Keratinocyte (primary cell): ENCODE results near the gene MAFF. TPM values are rescaled to one million over a fixed set of nuclear protein-coding genes. Genes with fewer than 3 reads are reported as not detected.

ENCODE experiments used
- DNase-seq: peaks from one replicate; pipeline ENCODE4 v3.0.0-alpha.2; 2011; ENCODE audit warnings: low read depth, missing footprints, low spot score
- FAIRE-seq: peaks from 2 replicates; lab custom pipeline; 2011; peaks lifted over from hg19 to GRCh38; lab: Jason Lieb, UNC
- H2AFZ ChIP-seq: 2 replicates; pipeline ENCODE4 v1.6.0; 2012; ENCODE audit warnings: low read length, control low read depth, inconsistent platforms; ENCODE audit not compliant: control insufficient read depth
- H3K27ac ChIP-seq: 2 replicates; pipeline ENCODE4 v1.5.1; 2011; ENCODE audit warnings: low read length; ENCODE audit not compliant: control insufficient read depth, insufficient read depth
- H3K27me3 ChIP-seq: 3 replicates; pipeline ENCODE4 v1.6.0; 2011; ENCODE audit warnings: low read length; ENCODE audit not compliant: control insufficient read depth, insufficient read depth; ENCODE audit errors: extremely low read depth
- H3K36me3 ChIP-seq, 2 experiments: 2 replicates in 1 of 2; 3 replicates in 1 of 2; pipeline ENCODE4 v1.5.1; 2011; ENCODE audit warnings: low read length in 2 of 2, mild to moderate bottlenecking in 1 of 2; ENCODE audit not compliant: control insufficient read depth in 2 of 2, insufficient read depth in 2 of 2; ENCODE audit errors: extremely low read depth in 1 of 2
- H3K4me1 ChIP-seq: 3 replicates; pipeline ENCODE4 v1.5.1; 2011; ENCODE audit warnings: low read length; ENCODE audit not compliant: control insufficient read depth, insufficient read depth; ENCODE audit errors: extremely low read depth
- H3K4me2 ChIP-seq: 3 replicates; pipeline ENCODE4 v1.6.0; 2011; ENCODE audit warnings: low read depth, low read length; ENCODE audit not compliant: control insufficient read depth, insufficient read depth; ENCODE audit errors: extremely low read depth
- H3K4me3 ChIP-seq, 3 experiments: fragments of 200-600 bp in 1 of 3; sonication (generic) in 1 of 3; 2 replicates in 2 of 3; 3 replicates in 1 of 3; pipeline ENCODE4 v1.5.1; 2011 to 2016; ENCODE audit warnings: low read length in 3 of 3, mild to moderate bottlenecking in 3 of 3, control low read depth in 2 of 3, inconsistent platforms in 1 of 3, low read depth in 1 of 3, mixed read lengths in 1 of 3, mixed run types in 1 of 3, moderate library complexity in 1 of 3; ENCODE audit not compliant: control insufficient read depth in 2 of 3, insufficient read depth in 2 of 3; ENCODE audit errors: extremely low read depth in 1 of 3
- H3K79me2 ChIP-seq: 2 replicates; pipeline ENCODE4 v1.6.0; 2012; ENCODE audit warnings: low read length; ENCODE audit not compliant: control insufficient read depth, insufficient read depth
- H3K9ac ChIP-seq: 3 replicates; pipeline ENCODE4 v1.6.0; 2011; ENCODE audit warnings: low read length; ENCODE audit not compliant: control insufficient read depth, insufficient read depth; ENCODE audit errors: extremely low read depth
- H3K9me1 ChIP-seq: 3 replicates; pipeline ENCODE4 v1.6.0; 2011; ENCODE audit warnings: low read length; ENCODE audit not compliant: control insufficient read depth, insufficient read depth; ENCODE audit errors: extremely low read depth
- H3K9me3 ChIP-seq: 2 replicates; pipeline ENCODE4 v1.5.1; 2012; ENCODE audit warnings: low read depth, low read length; ENCODE audit not compliant: control insufficient read depth
- H4K20me1 ChIP-seq: 3 replicates; pipeline ENCODE4 v1.6.0; 2011; ENCODE audit warnings: low read length; ENCODE audit not compliant: control insufficient read depth, insufficient read depth; ENCODE audit errors: extremely low read depth
- CTCF ChIP-seq, 3 experiments: IDR thresholded peaks in 1 of 3; conservative IDR thresholded peaks in 1 of 3; optimal IDR thresholded peaks in 1 of 3; 2 replicates in 2 of 3; 3 replicates in 1 of 3; pipeline versions ENCODE3 to v1.5.1; 2011; ENCODE audit warnings: low read length in 3 of 3, mild to moderate bottlenecking in 3 of 3, moderate library complexity in 2 of 3, control low read depth in 1 of 3, inconsistent platforms in 1 of 3; ENCODE audit not compliant: insufficient read depth in 2 of 3; ENCODE audit errors: extremely low read depth in 1 of 3
- EZH2 ChIP-seq: IDR thresholded peaks from one replicate; pipeline ENCODE4 v1.6.1; 2012; ENCODE audit warnings: inconsistent platforms, mild to moderate bottlenecking, low read length, moderate library complexity
- dilution Hi-C: fragments of 300-500 bp; cut with MboI; formaldehyde crosslinking; loops from one replicate; pipeline ENCODE4 v1.7.0; 2020; ENCODE audit warnings: low sequenced_read_pairs; ENCODE audit not compliant: extremely low pct_ligation_motif_present
- polyA plus RNA-seq, 5 experiments: library from polyadenylated mRNA; depleted of rRNA in 3 of 5; stranded (reverse) in 3 of 5; stranded (forward) in 1 of 5; unstranded in 1 of 5; fragments of >200 nt; gene quantifications; 1 replicate in 1 of 5; 2 replicates in 3 of 5; 3 replicates in 1 of 5; pipeline versions ENCODE4 v1.2.1 to v1.2.3, GENCODE V29; 2011 to 2012; ENCODE audit warnings: missing spikeins in 2 of 5, low read depth in 1 of 5, low replicate concordance in 1 of 5

Gene MAFF
- polyA plus RNA-seq, 1 donor (not counting 4 experiments of a cell fraction or from before 2014, with no cell fraction given) = 10.5 TPM

DNA sequence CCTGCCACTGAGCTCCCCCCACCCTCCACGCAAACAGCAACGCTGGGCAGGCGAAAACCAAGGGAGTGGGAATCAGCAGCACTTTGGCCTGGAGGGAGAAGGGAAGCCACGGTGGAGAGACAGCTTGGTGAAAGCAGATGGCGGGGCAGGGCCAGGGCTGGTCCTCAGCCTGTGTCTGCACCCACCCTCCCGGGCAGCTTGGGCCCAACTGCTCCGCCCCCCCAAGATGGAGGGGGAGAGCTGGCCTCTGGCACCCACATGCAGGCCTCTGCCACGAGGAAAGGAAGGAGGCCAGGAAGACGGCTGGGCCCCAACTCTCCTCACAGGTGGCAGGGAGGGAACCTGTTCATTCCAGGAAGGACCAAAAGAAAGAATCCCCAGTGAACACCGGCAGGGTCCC lies 17.8 kb downstream of the MAFF start:
- Histone ChIP-seq H3K9me3 (no peaks in the 10 kb centered on the region), H3K36me3 (peaks cover 11 to 21% of the 10 kb centered on the region in 2 experiments), H3K4me2 (peak overlapping the region; percentile 27), H3K9ac (peak overlapping the region; percentile 87), H3K4me3 (no peak overlapping the region), H3K4me1 (peaks cover 52% of the 10 kb centered on the region), H3K9me1 (peaks cover 4% of the 10 kb centered on the region), H3K79me2 (no peaks in the 10 kb centered on the region), H3K27me3 (no peaks in the 10 kb centered on the region), H2AFZ (no peak overlapping the region), H3K27ac (peak overlapping the region; percentile 99), H4K20me1 (no peaks in the 10 kb centered on the region)
- no peak for FAIRE-seq
- TF ChIP-seq EZH2 (no peak), CTCF (optimal IDR thresholded peaks at IDR 0.05 in 1 of 3, IDR thresholded peaks at IDR 0.05 in 1 of 3, conservative IDR thresholded peaks at IDR 0.05 in 1 of 3; ENCODE audit: extremely low read depth in 1 of 3, insufficient read depth in 2 of 3, low read length in 3 of 3) (no peak)
- dilution Hi-C loops = no loop called here
- DNase-seq = no peak

DNA sequence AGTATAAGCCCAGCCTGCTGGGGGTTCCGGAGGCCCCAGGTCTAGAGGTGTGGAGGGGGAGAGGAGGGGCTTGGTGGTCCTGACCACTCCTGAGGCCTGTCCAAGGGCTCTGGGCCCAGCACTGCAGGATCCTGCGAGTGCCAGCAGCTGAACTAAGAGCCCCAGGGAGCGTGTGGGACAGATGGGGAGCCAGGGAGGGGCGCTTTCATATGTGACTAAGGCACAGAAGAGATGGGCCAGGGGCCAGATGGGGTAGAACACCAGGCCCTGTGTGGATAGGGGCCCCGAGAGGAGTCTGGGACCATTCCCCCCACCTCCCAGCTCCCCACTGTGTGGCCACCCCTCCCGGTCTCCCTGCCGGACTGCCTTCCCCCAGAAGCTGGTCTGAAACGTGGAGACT lies 18.4 kb downstream of the MAFF start:
- H3K79me2 ChIP-seq = no peaks in the 10 kb centered on the region
- no peak overlapping the region for H3K4me2 ChIP-seq
- H3K36me3 ChIP-seq = peaks cover 8 to 22% of the 10 kb centered on the region in 2 experiments
- H2AFZ ChIP-seq = no peak overlapping the region
- no peak for FAIRE-seq
- H3K9ac ChIP-seq = peak overlapping the region; percentile 87
- peak overlapping the region; percentile 99 for H3K27ac ChIP-seq
- H4K20me1 ChIP-seq = no peaks in the 10 kb centered on the region
- no peaks in the 10 kb centered on the region for H3K27me3 ChIP-seq
- H3K4me3 ChIP-seq = no peak overlapping the region
- H3K9me3 ChIP-seq = no peaks in the 10 kb centered on the region
- dilution Hi-C loops = no loop called here
- no peak for DNase-seq
- H3K4me1 ChIP-seq = peaks cover 52% of the 10 kb centered on the region
- H3K9me1 ChIP-seq = peaks cover 4% of the 10 kb centered on the region
- TF ChIP-seq CTCF (optimal IDR thresholded peaks at IDR 0.05 in 1 of 3, IDR thresholded peaks at IDR 0.05 in 1 of 3, conservative IDR thresholded peaks at IDR 0.05 in 1 of 3; ENCODE audit: extremely low read depth in 1 of 3, insufficient read depth in 2 of 3, low read length in 3 of 3) = no peak
- TF ChIP-seq EZH2 = no peak
